IPS DF 4.7 (cell line): Measurements from ENCODE around the gene ZNF205.
"Not testable (repeated sequence)": the region's sequence is repeated elsewhere in the genome, so short reads cannot be mapped to it uniquely, and the experiment has no call there.

Experiments
- DNase-seq: peaks from one replicate; pipeline ENCODE4 v3.0.0-alpha.2; 2013; ENCODE audit warnings: low spot score; ENCODE audit errors: extremely low read depth

ZNF205 gene

DNA sequence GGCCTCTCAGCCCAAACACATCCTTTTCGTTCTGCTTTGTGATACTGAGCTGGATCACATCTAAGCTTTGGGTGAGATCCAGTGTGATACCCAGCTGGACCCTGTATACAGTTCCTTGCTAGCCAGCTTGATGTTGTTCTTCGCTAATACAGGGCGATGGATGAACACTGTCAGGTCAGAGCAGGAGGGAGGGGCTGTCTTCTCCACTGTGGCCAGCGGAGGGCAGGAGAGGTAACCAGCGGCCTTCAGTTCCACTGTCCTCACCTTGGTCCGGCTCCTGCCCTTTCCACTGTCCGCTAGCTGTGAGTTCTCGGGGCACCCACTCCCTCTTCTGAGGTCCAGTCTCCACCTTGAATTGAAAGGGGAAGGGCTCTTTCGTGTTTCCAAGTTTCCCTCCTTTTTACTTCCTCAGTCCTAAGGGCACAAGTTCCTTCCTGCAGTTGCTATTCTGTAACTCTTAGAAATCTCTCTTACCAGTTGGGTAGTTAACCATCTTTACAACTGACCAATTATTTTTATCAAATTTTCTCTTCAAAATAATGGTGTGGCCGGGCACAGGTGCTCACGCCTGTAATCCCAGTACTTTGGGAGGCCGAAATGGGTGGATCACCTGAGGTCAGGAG lies 19.5 kb downstream of the ZNF205 start:
- no peak for DNase-seq

DNA sequence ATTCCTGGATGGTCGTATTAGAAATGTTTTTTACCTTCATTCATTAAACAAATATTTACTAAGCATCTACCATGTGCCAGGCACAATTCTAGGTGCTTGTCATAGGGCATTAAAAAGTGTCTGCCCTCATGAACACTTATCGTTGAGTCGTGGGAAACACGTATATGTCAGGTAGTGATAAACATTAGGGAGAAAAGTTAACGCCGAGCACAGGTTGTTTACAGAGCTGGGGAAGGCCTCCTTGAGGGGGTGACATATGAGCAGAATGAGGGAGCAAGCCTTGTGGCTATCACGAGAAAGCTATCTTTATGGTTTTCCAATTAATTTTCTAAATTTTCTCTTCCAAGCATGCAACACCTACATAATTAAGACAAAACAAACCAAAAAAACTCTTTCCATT lies 21.5 kb downstream of the ZNF205 start:
- no peak for DNase-seq

DNA sequence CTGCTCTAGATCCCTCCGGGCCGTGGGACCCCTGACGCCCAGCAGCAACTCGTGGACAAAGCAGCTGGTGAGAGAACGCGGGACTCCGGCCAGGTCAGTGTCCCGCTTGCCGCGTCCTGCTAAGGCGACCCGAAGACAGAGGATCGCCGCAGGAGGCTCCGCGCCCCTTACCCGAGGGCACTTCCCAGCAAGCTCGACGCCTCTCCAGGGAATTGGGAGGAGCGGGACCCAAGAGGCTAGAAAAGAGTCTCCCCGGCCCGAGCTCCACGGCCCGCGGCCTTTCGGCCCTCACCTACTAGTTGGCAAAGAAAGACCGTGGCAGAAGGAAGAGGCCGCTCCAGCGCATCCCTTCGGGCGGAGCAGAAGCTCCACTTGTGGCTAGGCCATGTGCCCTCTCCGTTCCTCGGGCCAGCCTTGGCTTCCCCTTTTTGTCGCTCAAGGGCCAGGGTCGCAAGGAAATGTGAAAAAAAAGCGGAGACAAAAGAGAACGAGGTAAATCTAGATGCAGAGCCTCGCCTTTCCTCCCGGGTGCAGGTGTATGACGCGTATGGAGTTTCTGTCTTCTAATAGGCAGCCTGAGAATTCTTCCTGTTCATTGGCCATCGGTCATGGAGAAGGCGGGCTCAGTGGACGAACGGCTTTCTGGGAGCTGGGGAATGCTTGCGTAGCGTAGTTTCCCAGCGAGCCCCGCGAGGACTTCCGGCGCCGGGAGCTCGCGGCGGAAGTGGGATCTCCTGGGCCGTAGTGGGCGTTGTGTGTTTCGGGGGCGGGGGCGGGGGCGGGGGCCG lies 22.1 kb downstream of the ZNF205 start, which contains the start of gene ZNF213:
ZNF213 (plus strand) TSS at position 692 of the 788 bp plus-strand sequence. CDS start 2,252 bp downstream, outside the sequence.
- DNase-seq = no peak

DNA sequence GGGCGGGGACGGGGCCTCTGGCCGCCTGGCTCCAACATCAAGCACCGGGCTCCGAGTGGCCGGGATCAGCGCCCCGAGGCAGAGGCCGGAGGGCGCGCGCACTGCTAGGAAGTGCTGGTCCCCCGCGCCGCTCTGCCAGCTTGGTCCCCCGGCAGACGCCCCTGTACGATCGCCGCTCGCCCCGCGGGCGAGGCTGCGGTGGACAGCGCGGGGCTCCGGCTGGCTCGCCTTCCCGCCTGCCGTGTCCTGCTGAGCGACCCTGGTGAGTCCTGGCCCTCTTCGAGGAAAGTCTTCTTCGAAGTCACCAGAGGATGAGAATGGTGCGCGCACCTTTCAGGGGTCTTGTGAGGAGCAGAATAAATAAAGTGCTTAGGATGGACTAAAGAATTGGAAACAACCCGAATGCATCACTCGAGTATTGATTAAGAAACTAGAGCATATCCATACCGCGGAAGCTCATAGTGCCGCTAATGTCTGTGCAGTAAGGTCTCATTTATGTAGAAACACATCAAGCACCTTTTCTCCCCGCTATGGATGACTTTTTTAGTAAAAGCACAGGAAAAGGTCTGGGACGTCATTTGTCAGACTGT lies 22.8 kb downstream of the ZNF205 start:
- DNase-seq = no peak

DNA sequence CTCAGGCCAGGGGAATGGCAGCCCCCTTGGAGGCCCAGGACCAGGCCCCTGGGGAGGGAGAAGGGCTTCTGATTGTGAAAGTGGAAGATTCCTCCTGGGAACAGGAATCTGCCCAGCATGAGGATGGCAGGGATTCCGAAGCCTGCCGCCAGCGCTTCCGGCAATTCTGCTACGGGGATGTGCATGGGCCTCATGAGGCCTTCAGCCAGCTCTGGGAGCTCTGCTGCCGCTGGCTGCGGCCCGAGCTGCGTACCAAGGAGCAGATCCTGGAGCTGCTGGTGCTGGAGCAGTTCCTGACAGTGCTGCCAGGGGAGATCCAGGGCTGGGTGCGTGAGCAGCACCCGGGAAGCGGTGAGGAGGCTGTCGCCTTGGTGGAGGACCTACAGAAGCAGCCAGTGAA lies 24.9 kb downstream of the ZNF205 start:
- DNase-seq = no peak

DNA sequence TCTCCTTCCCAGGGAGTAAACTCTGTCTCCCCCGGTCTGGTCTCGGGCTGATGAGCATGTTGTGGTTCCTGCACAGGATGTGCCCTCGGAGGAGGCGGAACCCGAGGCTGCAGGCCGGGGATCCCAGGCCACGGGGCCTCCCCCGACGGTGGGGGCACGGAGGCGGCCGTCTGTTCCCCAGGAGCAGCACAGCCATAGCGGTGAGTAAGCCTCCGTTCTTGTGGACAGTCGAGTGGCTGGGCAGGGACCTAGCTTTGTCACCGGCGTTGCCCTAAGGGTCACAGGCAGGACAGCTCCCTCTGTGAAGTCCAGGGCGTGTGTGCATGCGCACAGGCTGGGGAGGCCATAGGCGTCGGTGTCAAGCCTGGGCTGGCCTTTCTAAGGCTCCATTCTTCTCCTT lies 26.0 kb downstream of the ZNF205 start:
- no peak for DNase-seq

DNA sequence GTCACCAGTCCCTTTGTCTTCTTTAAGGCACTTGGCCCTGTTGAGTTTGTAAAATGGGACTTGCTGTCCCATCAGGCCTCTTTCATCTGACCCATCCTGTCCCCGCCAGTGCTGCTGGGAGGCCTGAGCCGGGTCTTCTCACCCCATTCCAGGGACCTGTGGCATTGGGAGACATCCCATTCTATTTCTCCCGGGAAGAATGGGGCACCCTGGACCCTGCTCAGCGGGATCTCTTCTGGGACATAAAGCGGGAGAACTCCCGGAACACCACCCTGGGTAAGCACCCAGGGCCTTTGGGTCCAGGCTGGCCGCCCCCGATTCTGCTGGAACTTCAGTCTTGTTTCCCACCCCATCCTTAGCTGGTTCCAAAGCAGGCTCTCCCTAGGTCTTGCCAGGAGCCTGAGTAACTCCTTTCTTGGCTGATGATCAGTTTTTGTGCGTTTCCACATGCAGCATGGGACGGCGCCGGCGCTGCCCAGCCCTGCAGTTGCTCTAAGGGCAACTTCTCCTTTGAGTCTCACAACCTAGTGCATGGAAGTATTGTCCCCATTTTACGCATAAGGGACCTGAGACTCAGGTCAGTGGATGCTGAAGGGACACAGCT lies 26.5 kb downstream of the ZNF205 start:
- no peak for DNase-seq

DNA sequence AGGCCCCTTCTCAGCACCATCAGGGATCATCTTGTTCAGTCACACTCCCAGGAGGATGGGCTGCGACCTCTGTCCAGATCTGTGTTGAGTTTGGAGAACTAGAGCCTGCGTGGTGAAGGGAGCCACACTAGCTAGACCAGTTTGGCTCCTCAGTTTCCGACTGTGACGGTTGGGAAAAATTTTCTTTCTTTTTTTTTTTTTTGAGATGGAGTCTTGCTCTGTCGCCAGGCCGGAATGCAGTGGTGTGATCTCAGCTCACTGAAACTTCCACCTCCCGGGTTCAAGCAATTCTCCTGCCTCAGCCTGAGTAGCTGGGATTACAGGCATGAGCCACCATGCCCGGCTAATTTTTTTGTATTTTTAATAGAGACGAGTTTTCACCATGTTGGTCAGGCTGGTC lies 27.2 kb downstream of the ZNF205 start:
- not testable (repeated sequence) for DNase-seq

DNA sequence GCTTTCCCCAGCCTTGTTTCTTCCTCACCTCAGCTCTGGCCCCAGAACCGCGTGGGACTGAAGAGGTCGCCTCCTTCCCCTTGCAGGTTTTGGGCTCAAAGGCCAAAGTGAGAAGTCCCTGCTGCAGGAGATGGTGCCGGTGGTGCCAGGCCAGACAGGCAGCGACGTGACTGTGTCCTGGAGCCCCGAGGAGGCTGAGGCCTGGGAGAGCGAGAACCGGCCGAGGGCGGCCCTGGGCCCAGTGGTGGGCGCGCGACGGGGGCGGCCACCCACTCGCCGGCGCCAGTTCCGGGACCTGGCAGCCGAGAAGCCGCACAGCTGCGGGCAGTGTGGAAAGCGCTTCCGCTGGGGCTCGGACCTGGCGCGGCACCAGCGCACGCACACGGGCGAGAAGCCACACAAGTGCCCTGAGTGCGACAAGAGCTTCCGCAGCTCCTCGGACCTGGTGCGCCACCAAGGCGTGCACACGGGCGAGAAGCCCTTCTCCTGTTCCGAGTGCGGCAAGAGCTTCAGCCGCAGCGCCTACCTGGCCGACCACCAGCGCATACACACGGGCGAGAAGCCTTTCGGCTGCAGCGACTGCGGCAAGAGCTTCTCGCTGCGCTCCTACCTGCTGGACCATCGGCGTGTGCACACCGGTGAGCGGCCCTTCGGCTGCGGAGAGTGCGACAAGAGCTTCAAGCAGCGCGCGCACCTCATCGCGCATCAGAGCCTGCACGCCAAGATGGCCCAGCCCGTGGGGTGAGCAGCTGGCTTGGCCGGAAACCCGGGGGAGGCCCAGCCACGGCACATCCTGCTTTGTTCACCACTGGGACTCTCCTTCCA lies 28.4 kb downstream of the ZNF205 start:
- no peak for DNase-seq

DNA sequence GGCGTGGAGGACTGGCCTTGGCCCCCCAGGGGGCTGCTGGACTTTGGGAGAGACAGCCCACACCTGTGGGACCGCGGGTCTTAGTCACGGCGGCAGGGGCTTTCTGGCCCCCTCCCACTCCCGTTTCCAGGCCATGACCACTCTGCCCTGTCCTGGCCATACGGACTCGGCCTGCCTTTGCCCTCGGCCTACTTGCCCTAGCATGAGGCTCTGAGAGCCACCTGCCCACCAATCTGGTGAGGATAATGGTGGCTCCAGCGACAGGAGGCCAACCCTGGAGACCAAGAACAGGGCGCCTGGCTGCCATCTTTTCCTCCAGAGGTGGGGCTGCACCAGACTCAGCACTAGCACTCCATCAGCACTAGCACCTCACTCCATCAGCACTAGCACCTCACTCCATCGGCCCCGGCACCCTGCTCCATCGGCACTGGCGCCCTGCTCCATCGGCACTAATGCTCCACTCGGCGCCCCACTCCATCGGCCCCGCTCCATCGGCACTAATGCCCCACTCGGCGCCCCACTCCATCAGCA lies 29.5 kb downstream of the ZNF205 start:
- DNase-seq = no peak

DNA sequence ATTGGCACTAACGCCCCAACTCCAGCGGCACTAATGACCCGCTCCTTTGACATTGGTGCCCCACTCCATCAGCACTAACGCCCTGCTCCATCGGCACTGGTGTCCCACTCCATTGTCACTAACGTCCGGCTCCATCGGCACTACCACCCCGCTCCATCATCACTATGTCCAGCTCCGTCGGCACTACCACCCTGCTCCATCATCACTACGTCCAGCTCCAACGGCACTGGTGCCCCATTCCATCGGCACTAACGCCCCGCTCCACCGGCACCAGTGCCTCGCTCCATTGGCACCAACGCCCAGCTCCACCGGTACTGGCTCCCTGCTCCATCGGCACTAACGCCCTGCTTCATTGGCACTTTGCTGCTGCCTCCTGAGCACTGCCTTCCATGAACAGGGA lies 29.9 kb downstream of the ZNF205 start:
- no peak for DNase-seq

DNA sequence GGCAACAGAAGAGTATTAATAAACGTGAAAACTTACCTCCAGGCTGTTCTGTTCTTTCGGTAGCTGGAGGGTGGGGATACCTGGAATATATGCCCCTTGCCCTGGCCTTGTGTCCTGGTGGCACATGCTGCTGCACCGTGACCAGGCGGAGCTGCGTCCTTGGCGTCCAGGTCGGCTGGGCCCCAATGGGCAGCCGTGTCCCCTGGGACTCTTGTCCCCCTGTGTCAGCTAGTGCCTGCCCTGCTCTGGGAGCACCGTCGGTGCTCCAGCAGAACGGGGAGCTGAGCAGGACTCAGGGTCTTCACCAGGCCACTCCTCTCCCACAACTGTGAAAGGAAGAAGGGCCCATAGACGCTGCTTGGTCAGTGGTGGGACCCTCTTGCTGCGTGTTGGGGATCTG lies 30.4 kb downstream of the ZNF205 start:
- no peak for DNase-seq

DNA sequence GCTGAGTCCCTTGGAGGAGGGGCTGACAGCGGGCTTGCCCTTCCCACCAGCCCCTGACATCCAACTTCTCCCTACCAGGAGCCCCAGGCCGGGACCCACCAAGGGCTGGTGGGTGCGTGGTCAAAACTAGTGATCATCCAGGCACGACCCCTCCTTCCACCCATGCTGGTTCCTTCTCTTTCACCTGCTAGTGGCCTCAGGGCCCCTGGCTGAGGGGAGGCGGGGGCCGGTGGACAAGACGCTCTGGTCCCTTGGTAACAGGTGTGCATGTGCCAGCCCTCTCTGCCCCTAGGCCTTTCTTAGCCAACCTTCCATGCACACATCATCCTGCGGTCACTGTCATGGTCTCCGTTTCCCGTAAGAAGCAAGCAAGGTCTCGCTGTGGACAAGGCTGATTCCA lies 30.8 kb downstream of the ZNF205 start:
- no peak for DNase-seq

DNA sequence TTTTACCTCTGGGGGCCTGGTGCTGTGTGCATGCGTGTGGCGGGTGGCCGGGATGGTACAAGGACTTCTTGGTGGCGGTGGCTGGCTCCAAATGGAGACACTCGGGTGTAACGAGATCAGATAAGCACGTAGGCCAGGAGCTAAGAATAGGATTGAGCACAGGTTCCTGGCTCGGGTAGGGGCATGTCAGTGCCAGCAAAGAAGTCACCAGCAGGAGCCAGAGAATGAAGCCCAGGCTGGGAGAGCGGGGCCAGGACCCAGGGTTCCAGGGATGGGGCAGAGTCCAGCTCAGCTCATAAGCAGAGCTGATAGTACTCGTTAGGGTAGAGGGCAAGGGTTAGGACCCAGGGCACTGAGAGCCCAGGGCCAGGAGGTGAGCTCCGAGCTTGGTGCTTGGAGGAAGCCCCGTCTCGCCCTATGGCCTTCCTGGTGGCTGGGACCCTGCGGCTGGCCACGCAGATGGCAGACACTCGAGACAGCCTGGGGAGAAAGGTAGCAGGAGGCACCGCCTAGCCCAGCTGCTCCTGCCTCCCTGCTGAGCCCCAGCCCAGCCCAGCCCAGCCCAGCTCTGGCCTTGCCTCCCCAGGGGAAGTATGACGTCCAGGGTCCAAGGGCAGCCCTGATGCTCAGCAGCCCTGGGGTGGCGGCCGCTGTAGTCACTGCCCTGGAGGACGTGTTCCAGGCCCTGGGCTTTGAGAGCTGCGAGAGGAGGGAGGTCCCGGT lies 31.4 kb downstream of the ZNF205 start:
- no peak for DNase-seq

DNA sequence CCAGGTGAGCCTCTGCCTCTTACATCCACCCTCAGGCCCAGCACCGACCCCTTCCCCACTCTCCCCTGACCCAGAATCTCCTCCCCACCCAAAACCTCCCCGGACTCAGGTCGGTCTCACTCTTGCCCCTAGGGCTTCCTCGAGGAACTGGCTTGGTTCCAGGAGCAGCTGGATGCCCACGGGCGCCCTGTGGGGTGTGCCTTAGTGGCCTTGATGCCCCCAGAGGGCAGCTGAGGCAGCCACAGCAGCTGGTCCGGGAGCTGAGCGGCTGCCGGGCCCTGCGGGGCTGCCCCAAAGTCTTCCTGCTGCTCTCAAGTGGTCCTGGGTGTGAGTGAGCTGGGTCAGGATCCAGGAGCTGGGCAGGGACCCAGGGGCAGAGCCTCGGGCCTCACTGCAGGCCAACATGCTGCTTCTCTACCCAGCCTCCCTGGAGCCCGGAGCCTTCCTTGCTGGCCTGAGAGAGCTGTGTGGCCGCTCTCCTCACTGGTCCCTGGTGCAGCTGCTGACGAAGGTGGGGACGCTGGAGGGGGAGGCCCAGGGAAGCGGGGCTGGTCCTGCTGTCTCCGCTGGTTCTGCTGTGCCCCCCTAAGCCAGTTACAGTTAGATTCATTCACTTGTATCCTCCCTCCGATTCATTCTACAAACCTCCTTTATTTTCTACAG lies 32.1 kb downstream of the ZNF205 start:
- no peak for DNase-seq

DNA sequence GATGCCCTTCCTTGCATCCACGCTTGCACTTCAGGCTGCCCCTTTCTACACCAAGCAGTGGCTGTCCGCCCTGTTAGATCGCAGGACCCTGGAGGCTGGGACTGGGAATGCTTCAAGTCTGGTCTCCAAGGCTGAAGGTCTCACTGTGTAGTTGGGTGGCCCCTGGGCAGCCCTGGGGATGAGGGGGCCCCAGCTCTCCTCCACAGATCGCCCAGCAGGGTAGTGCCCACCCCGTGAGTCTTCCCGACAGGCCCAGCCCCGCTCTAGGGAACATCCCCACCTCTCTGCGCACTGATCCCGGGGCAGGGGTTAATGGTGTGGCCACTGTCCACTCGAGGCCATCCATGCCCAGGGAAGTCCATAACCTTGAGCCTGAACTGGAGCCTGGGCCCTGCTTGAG lies 32.8 kb downstream of the ZNF205 start:
- DNase-seq = no peak

DNA sequence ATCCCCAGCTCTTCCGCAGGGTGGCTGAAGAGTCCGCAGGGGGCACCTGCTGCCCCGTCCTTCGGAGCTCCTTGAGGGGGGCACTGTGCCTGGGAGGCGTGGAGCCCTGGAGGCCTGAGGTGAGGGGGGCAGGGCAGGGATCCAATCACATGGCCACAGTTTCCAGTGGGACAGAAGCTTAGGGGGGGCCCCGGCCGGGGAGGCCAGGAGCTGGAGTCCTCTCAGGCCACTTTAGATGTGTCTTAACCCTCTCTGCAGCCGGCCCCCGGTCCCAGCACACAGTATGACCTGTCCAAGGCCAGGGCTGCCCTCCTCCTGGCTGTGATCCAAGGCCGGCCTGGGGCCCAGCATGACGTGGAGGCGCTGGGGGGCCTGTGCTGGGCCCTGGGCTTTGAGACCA lies 33.3 kb downstream of the ZNF205 start:
- DNase-seq = no peak

DNA sequence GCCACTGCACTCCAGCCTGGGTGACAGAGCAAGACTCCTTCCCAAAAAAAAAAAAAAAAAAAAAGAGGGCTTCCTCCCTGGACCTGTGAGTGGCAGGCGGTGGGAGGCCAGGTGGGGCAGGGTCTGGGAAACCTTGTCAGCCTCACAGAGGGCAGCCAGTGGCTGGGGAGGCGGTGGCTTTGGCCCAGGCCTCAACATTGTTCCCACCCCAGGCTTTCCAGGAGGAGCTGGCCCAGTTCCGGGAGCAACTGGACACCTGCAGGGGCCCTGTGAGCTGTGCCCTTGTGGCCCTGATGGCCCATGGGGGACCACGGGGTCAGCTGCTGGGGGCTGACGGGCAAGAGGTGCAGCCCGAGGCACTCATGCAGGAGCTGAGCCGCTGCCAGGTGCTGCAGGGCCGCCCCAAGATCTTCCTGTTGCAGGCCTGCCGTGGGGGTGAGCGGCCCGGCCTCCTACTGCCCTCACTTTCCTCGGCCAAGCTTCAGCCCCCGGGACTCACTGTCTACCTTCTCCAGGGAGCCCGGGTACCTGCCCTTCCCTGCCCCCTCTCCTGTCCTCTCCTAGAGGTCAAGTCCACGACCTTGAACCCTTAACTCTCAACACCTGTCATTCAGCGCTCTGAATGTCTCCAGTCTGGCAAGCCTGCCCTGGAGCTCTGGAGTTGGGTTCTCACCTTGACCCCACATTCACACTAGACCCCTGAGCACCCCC lies 34.8 kb downstream of the ZNF205 start:
- DNase-seq = no peak

DNA sequence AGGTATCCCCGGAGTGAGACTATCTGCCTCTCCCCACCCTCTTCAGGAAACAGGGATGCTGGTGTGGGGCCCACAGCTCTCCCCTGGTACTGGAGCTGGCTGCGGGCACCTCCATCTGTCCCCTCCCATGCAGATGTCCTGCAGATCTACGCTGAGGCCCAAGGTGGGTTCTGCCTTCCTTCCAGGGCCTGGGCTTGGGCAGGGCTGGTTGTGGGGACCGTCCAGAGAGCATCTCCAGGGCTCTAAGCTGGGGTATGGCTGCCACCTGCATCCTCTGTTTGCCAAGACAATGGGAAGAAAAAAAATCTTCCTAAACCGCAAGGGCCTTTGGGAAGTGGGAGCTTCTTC lies 35.3 kb downstream of the ZNF205 start:
- no peak for DNase-seq
